Body of pancreas (tissue), 4 donors: ENCODE data around the gene PPAN.

ENCODE experiments used
- CTCF ChIP-seq, 7 experiments: fragments of 450-650 bp in 4 of 7; fragments of 200-600 bp in 3 of 7; sonication (generic) in 3 of 7; IDR thresholded peaks; one replicate each; pipeline ENCODE4 v1.5.1; 2016 to 2019; ENCODE audit warnings: antibody characterized with exemption in 7 of 7
- POLR2A ChIP-seq, 3 donors: fragments of 450-650 bp; IDR thresholded peaks; one replicate each; pipeline ENCODE4 v1.6.1; 2016; ENCODE audit warnings: antibody characterized with exemption in 3 of 3, mild to moderate bottlenecking in 2 of 3

DNA sequence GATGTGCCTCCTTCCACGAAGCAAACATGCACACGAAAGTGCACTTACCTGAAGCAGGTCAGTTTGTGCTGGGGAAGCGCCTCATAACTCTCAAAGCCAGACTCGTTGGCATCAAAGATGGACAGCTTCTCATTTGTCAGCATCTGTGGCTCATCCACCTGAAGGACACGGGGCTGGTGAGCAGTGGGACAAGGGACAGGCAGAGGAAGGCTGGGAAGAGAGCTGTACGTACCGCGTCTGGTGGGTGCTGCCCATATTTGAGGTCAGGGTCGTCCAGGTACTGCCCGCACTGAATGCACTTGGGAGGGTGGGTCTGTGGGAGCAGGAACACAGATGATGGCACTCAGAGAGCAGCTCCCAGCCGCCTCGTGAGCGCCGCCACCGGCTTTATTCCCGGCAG lies 53.4 kb downstream of the PPAN start:
- TF ChIP-seq CTCF (IDR thresholded peaks at IDR 0.05): no peak
- TF ChIP-seq POLR2A (IDR thresholded peaks at IDR 0.05): no peak
